Endodermal cell (in vitro differentiated cells): ENCODE data around the gene PTPRCAP. TPM values are rescaled to one million over a fixed set of nuclear protein-coding genes. Genes with fewer than 3 reads are reported as not detected.

Source experiments
- DNase-seq: peaks from one replicate; pipeline ENCODE4 v3.0.0-alpha.2; 2017
- H3K27ac ChIP-seq: 2 replicates; pipeline ENCODE4 v1.5.1; 2013; ENCODE audit warnings: mild to moderate bottlenecking, low read depth, low read length, moderate library complexity
- H3K27me3 ChIP-seq: 2 replicates; pipeline ENCODE4 v1.6.1; 2013; ENCODE audit warnings: mild to moderate bottlenecking, low read length, moderate library complexity; ENCODE audit not compliant: insufficient read depth, control insufficient read depth, poor library complexity, severe bottlenecking
- H3K36me3 ChIP-seq: 2 replicates; pipeline ENCODE4 v1.7.0; 2013; ENCODE audit warnings: mild to moderate bottlenecking, low read length, moderate library complexity; ENCODE audit not compliant: control insufficient read depth, insufficient read depth
- H3K4me1 ChIP-seq: one replicate; pipeline ENCODE4 v1.7.0; 2013; ENCODE audit warnings: low read length; ENCODE audit not compliant: control insufficient read depth, insufficient read depth
- H3K4me3 ChIP-seq: 2 replicates; pipeline ENCODE4 v1.5.1; 2013; ENCODE audit warnings: mild to moderate bottlenecking, low read length, moderate library complexity
- H3K9ac ChIP-seq: 2 replicates; pipeline ENCODE4 v1.6.1; 2013; ENCODE audit warnings: mild to moderate bottlenecking, low read length, moderate library complexity; ENCODE audit not compliant: poor library complexity, severe bottlenecking; ENCODE audit errors: extremely low read depth
- H3K9me3 ChIP-seq: 2 replicates; pipeline ENCODE4 v1.6.1; 2013; ENCODE audit warnings: mild to moderate bottlenecking, low read length, moderate library complexity; ENCODE audit not compliant: control insufficient read depth
- H3K27ac Mint-ChIP-seq: 2 replicates; pipeline ENCODE4 v1.8.0; 2020; ENCODE audit warnings: mixed read lengths
- H3K27me3 Mint-ChIP-seq: 2 replicates; pipeline ENCODE4 v1.8.0; 2021; ENCODE audit warnings: mild to moderate bottlenecking, mixed read lengths; ENCODE audit not compliant: insufficient read depth
- H3K36me3 Mint-ChIP-seq: 2 replicates; pipeline ENCODE4 v1.8.0; 2020; ENCODE audit warnings: low read depth, mixed read lengths
- H3K4me1 Mint-ChIP-seq: 2 replicates; pipeline ENCODE4 v1.8.0; 2020; ENCODE audit warnings: mixed read lengths
- H3K4me3 Mint-ChIP-seq: 2 replicates; pipeline ENCODE4 v1.8.0; 2020; ENCODE audit warnings: mild to moderate bottlenecking, moderate library complexity, mixed read lengths
- H3K9me3 Mint-ChIP-seq: 2 replicates; pipeline ENCODE4 v1.8.0; 2020; ENCODE audit warnings: mild to moderate bottlenecking, mixed read lengths
- WGBS, 2 experiments: methylation state at CpG; one replicate each; pipeline versions ENCODE4 v1.1.5 to v1.1.7; 2013; ENCODE audit warnings: missing lambda C conversion rate in 2 of 2, mixed read lengths in 1 of 2; ENCODE audit not compliant: insufficient coverage in 1 of 2, insufficient read length in 1 of 2; 5-methylcytosine and 5-hydroxymethylcytosine counted together
- total RNA-seq, 2 donors: library from RNA; stranded (reverse); fragmentation: NEBNext Ultra II Directional in 1 of 2; extraction: Animal tissue kit (Norgen Biotek cat#: 25700) in 1 of 2; gene quantifications; 2 replicates in 1 of 2; 3 replicates in 1 of 2; pipeline ENCODE4 v1.2.1, GENCODE V29; 2021
- TF ChIP-seq, protein P1 (sequence below): fragments of 200-600 bp; sonication (generic); conservative IDR thresholded peaks from 2 replicates; pipeline ENCODE4 v1.5.0; 2021; ENCODE audit warnings: antibody characterized with exemption, mild to moderate bottlenecking

PTPRCAP gene
- total RNA-seq, 2 donors from 2014 or later: 2.1 TPM; not detected in 1

DNA sequence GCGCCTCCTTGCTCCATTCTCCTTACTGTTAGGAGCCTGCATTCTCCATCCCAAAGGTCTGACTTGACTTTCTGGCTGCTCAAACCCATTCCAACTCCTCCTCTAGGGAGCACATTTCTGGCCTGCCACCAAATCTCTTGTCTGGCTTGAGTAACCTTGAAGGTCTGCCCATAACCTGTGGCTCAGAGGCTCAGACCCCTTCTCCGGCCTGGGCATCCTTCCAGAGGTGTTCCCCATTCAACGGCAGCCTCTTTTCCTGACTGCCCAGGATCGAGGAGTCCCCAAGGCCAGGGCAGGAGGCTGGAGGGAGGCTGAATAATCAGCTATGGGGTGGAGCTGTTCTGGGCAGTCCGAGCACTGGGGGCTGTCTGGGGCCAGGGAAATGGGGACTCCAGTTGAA is 43.5 kb downstream of the PTPRCAP start:
- Histone ChIP-seq H3K27me3 (no peaks in the 10 kb centered on the region), H3K9ac (no peak overlapping the region), H3K4me3 (no peak overlapping the region), H3K4me1 (no peaks in the 10 kb centered on the region), H3K27ac (no peak overlapping the region), H3K36me3 (peaks cover 26% of the 10 kb centered on the region), H3K9me3 (no peaks in the 10 kb centered on the region)
- no peak overlapping the region for H3K27ac Mint-ChIP-seq
- WGBS, 2 experiments: 92 to 95% methylated on average over 4 to 5 of the region's 5 CpGs
- H3K4me1 Mint-ChIP-seq: peaks cover 18% of the 10 kb centered on the region
- no peak for DNase-seq
- TF ChIP-seq, protein P1, sequence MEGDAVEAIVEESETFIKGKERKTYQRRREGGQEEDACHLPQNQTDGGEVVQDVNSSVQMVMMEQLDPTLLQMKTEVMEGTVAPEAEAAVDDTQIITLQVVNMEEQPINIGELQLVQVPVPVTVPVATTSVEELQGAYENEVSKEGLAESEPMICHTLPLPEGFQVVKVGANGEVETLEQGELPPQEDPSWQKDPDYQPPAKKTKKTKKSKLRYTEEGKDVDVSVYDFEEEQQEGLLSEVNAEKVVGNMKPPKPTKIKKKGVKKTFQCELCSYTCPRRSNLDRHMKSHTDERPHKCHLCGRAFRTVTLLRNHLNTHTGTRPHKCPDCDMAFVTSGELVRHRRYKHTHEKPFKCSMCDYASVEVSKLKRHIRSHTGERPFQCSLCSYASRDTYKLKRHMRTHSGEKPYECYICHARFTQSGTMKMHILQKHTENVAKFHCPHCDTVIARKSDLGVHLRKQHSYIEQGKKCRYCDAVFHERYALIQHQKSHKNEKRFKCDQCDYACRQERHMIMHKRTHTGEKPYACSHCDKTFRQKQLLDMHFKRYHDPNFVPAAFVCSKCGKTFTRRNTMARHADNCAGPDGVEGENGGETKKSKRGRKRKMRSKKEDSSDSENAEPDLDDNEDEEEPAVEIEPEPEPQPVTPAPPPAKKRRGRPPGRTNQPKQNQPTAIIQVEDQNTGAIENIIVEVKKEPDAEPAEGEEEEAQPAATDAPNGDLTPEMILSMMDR: no peak
- H3K9me3 Mint-ChIP-seq: no peaks in the 10 kb centered on the region
- peak overlapping the region; percentile 80 for H3K4me3 Mint-ChIP-seq
- H3K27me3 Mint-ChIP-seq: no peaks in the 10 kb centered on the region
- H3K36me3 Mint-ChIP-seq: peaks cover 29% of the 10 kb centered on the region

DNA sequence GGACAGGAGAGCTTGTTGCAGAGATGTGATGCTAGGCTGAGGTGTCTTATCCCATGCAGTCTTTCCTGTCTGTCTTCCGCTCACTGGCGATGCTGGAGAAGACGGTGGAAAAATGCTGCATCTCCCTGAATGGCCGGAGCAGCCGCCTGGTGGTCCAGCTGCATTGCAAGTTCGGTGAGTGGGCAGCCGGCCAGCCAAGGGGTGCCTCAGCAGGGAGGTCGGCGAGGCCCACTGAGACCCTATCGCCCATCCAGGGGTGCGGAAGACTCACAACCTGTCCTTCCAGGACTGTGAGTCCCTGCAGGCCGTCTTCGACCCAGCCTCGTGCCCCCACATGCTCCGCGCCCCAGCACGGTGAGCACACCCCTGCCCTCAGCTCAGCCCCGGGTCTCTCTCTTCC is 44.0 kb downstream of the PTPRCAP start:
- peak overlapping the region; percentile 80 for H3K4me3 Mint-ChIP-seq

DNA sequence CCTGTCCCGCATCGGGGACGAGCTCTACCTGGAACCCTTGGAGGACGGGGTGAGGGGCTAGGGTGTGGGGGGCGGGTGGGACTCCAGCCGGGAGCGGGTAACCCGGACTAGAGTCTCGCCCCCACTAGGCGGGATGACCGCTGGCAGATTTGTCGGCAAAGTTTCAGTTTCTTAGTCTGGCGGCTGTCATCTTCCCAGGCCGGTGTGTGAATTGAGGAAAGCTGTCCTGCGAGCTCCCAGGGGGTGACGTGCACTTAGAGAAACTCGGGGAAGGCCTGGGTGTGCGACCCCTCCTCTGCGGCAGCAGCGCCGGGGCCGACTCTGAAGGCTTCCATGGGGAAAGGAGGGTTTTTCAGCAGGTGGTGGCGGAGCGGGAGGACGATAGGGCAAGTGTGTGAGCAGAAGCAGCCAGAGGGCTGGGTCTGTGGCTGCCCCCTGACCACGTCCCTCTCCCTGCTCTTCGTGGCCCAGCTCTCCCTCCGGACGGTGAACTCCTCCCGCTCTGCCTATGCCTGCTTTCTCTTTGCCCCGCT is 45.2 kb downstream of the PTPRCAP start:
- TF ChIP-seq, protein P1: no peak
- Mint-ChIP-seq H3K36me3 (peaks cover 17% of the 10 kb centered on the region), H3K4me3 (peak overlapping the region; percentile 80), H3K27me3 (no peaks in the 10 kb centered on the region), H3K9me3 (no peaks in the 10 kb centered on the region), H3K27ac (peak overlapping the region; percentile 85), H3K4me1 (peaks cover 22% of the 10 kb centered on the region)
- DNase-seq: no peak
- Histone ChIP-seq H3K27me3 (no peaks in the 10 kb centered on the region), H3K9me3 (no peaks in the 10 kb centered on the region), H3K4me1 (no peaks in the 10 kb centered on the region), H3K9ac (peak overlapping the region; percentile 71), H3K27ac (no peak overlapping the region), H3K36me3 (peaks cover 12% of the 10 kb centered on the region), H3K4me3 (peak overlapping the region; percentile 99)
- WGBS, 2 experiments: 1 to 16% methylated on average over 11 to 31 of the region's 31 CpGs

More for the DNA sequence above, 44.0 kb downstream of the PTPRCAP start:
- Histone ChIP-seq H3K36me3 (peaks cover 24% of the 10 kb centered on the region), H3K9ac (no peak overlapping the region), H3K27ac (no peak overlapping the region), H3K27me3 (no peaks in the 10 kb centered on the region), H3K4me1 (no peaks in the 10 kb centered on the region), H3K9me3 (no peaks in the 10 kb centered on the region), H3K4me3 (no peak overlapping the region)
- TF ChIP-seq, protein P1: no peak
- H3K27me3 Mint-ChIP-seq: no peaks in the 10 kb centered on the region
- WGBS, 2 experiments: 93 to 98% methylated on average over 18 of the region's 18 CpGs
- H3K4me1 Mint-ChIP-seq: peaks cover 18% of the 10 kb centered on the region
- no peak overlapping the region for H3K27ac Mint-ChIP-seq
- peaks cover 27% of the 10 kb centered on the region for H3K36me3 Mint-ChIP-seq
- no peak for DNase-seq
- no peaks in the 10 kb centered on the region for H3K9me3 Mint-ChIP-seq
